Endothelial cell of umbilical vein (primary cell): ENCODE measurements around the gene ADAM17.
"Not testable (repeated sequence)": the region's sequence is repeated elsewhere in the genome, so short reads cannot be mapped to it uniquely, and the experiment has no call there.

ENCODE experiments used
- EZH2 ChIP-seq: IDR thresholded peaks from 2 replicates; pipeline ENCODE4 v1.6.1; 2012; ENCODE audit warnings: borderline replicate concordance, low read depth, mild to moderate bottlenecking, moderate library complexity, low read length, inconsistent platforms; ENCODE audit not compliant: severe bottlenecking
- FOS ChIP-seq: IDR thresholded peaks from 2 replicates; pipeline ENCODE4 v1.6.1; 2011; ENCODE audit warnings: mild to moderate bottlenecking, low read length, moderate library complexity, borderline replicate concordance; ENCODE audit not compliant: insufficient read depth
- JUN ChIP-seq: IDR thresholded peaks from 2 replicates; pipeline ENCODE4 v1.6.1; 2011; ENCODE audit warnings: borderline replicate concordance, low read depth; ENCODE audit not compliant: insufficient read length, insufficient read depth
- MYC ChIP-seq: IDR thresholded peaks from one replicate; pipeline ENCODE4 v1.6.1; 2011; ENCODE audit warnings: mild to moderate bottlenecking, low read depth, low read length
- POLR2A ChIP-seq: IDR thresholded peaks from 2 replicates; pipeline ENCODE4 v1.6.1; 2012; ENCODE audit warnings: low read depth, mild to moderate bottlenecking, control low read depth, low read length
- POLR2AphosphoS5 ChIP-seq: IDR thresholded peaks from 2 replicates; pipeline ENCODE4 v1.6.1; 2012; ENCODE audit warnings: low read depth, mild to moderate bottlenecking, control low read depth, low read length, moderate library complexity; ENCODE audit not compliant: insufficient read depth
- TF ChIP-seq, protein P1 (sequence below), 2 donors: IDR thresholded peaks; 1 replicate in 1 of 2; 2 replicates in 1 of 2; pipeline ENCODE4 v1.5.1; 2011; ENCODE audit warnings: low read length in 2 of 2, mild to moderate bottlenecking in 2 of 2, moderate library complexity in 2 of 2, control low read depth in 1 of 2, inconsistent platforms in 1 of 2, low read depth in 1 of 2; ENCODE audit not compliant: insufficient read depth in 1 of 2; ENCODE audit errors: extremely low read depth in 1 of 2

DNA sequence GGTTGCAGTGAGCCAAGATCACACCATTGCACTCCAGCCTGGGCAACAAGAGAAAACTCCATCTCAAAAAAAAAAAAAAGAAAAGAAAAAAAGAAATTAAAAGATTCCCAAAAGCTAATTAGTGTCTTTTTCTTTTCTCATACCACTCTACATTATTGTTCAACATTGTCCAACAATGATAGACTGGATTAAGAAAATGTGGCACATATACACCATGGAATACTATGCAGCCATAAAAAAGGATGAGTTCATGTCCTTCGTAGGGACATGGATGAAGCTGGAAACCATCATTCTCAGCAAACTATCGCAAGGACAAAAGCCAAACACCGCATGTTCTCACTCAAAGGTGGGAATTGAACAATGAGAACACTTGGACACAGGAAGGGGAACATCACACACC lies 41.7 kb downstream of the ADAM17 start:
- TF ChIP-seq, protein P1, sequence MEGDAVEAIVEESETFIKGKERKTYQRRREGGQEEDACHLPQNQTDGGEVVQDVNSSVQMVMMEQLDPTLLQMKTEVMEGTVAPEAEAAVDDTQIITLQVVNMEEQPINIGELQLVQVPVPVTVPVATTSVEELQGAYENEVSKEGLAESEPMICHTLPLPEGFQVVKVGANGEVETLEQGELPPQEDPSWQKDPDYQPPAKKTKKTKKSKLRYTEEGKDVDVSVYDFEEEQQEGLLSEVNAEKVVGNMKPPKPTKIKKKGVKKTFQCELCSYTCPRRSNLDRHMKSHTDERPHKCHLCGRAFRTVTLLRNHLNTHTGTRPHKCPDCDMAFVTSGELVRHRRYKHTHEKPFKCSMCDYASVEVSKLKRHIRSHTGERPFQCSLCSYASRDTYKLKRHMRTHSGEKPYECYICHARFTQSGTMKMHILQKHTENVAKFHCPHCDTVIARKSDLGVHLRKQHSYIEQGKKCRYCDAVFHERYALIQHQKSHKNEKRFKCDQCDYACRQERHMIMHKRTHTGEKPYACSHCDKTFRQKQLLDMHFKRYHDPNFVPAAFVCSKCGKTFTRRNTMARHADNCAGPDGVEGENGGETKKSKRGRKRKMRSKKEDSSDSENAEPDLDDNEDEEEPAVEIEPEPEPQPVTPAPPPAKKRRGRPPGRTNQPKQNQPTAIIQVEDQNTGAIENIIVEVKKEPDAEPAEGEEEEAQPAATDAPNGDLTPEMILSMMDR (IDR thresholded peaks at IDR 0.05; ENCODE audit: extremely low read depth in 1 of 2, insufficient read depth in 1 of 2, low read depth in 1 of 2, low read length in 2 of 2) = not testable (repeated sequence)
- not testable (repeated sequence) for TF ChIP-seq POLR2AphosphoS5, POLR2A, EZH2, MYC, FOS, JUN
